WTC11 (cell line): Measurements from ENCODE around the gene AKT1. TPM values are rescaled to one million over a fixed set of nuclear protein-coding genes. Genes with fewer than 3 reads are reported as not detected.

Experiments
- ATAC-seq: fragments of 200-7000 bp; cut with Tn5 transposase; 2 replicates; pipeline ENCODE4 v1.10.0; 2021; ENCODE audit warnings: mild to moderate bottlenecking, moderate library complexity
- CTCF ChIA-PET: fragments of 300-600 bp; sonication (Branson Sonifier 250); formaldehyde crosslinking; loops from one replicate; lab custom pipeline; 2021; ENCODE audit warnings: antibody characterized with exemption; lab: Charles Lee
- POLR2A ChIA-PET: fragments of 350-600 bp; sonication (Branson Sonifier 250); formaldehyde crosslinking; loops from one replicate; lab custom pipeline; 2021; ENCODE audit warnings: antibody characterized with exemption; lab: Charles Lee
- DNase-seq: peaks from one replicate; pipeline ENCODE4 v3.0.0; 2021; ENCODE audit warnings: low spot score
- H3K27ac Mint-ChIP-seq: 2 replicates; pipeline ENCODE4 v1.8.0; 2021; ENCODE audit warnings: mixed read lengths
- H3K27me3 Mint-ChIP-seq: 2 replicates; pipeline ENCODE4 v1.8.0; 2021; ENCODE audit warnings: low read depth, mild to moderate bottlenecking, moderate library complexity, mixed read lengths
- H3K36me3 Mint-ChIP-seq: 2 replicates; pipeline ENCODE4 v1.8.0; 2021; ENCODE audit warnings: mixed read lengths
- H3K4me1 Mint-ChIP-seq: 2 replicates; pipeline ENCODE4 v1.8.0; 2022; ENCODE audit warnings: mixed read lengths
- H3K4me3 Mint-ChIP-seq: 2 replicates; pipeline ENCODE4 v1.8.0; 2021; ENCODE audit warnings: mild to moderate bottlenecking, moderate library complexity, mixed read lengths
- H3K9me3 Mint-ChIP-seq: 2 replicates; pipeline ENCODE4 v1.8.0; 2021; ENCODE audit warnings: mixed read lengths
- ARID4B ChIP-seq: sonication (generic); formaldehyde crosslinking; IDR thresholded peaks from 2 replicates; pipeline ENCODE4 v1.8.0; 2023; ENCODE audit warnings: missing genetic modification reagents, mild to moderate bottlenecking, borderline replicate concordance
- ATF2 ChIP-seq: sonication (generic); formaldehyde crosslinking; IDR thresholded peaks from 2 replicates; pipeline ENCODE4 v1.8.1; 2022; ENCODE audit warnings: low read depth, missing genetic modification reagents, borderline replicate concordance
- CTCF ChIP-seq: fragments of 200-600 bp; IDR thresholded peaks from 2 replicates; pipeline ENCODE4 v1.8.0; 2022; ENCODE audit warnings: antibody characterized with exemption
- EMX1 ChIP-seq: fragments of 250-450 bp; sonication (Bioruptor Pico); IDR thresholded peaks from 2 replicates; pipeline ENCODE4 v1.8.0; 2021; ENCODE audit warnings: mild to moderate bottlenecking
- ERG ChIP-seq: fragments of 250-450 bp; sonication (Bioruptor Pico); IDR thresholded peaks from 2 replicates; pipeline ENCODE4 v1.8.0; 2021; ENCODE audit warnings: mild to moderate bottlenecking
- ESRRA ChIP-seq: sonication (generic); formaldehyde crosslinking; IDR thresholded peaks from 2 replicates; pipeline ENCODE4 v1.8.1; 2022; ENCODE audit warnings: mild to moderate bottlenecking, missing genetic modification reagents, borderline replicate concordance
- FOXP1 ChIP-seq: sonication (generic); formaldehyde crosslinking; IDR thresholded peaks from 2 replicates; pipeline ENCODE4 v1.8.0; 2022; ENCODE audit warnings: missing genetic modification reagents, mild to moderate bottlenecking, moderate library complexity, borderline replicate concordance
- FOXP4 ChIP-seq: sonication (generic); formaldehyde crosslinking; IDR thresholded peaks from 2 replicates; pipeline ENCODE4 v1.8.0; 2022; ENCODE audit warnings: mild to moderate bottlenecking, missing genetic modification reagents
- GABPB1 ChIP-seq: sonication (generic); formaldehyde crosslinking; IDR thresholded peaks from 2 replicates; pipeline ENCODE4 v1.8.1; 2023; ENCODE audit warnings: mild to moderate bottlenecking, missing genetic modification reagents
- GRHL2 ChIP-seq: fragments of 250-450 bp; sonication (Bioruptor Pico); IDR thresholded peaks from 2 replicates; pipeline ENCODE4 v1.8.0; 2022; ENCODE audit warnings: mild to moderate bottlenecking, moderate library complexity; ENCODE audit not compliant: insufficient replicate concordance, severe bottlenecking
- GTF2I ChIP-seq: fragments of 250-450 bp; sonication (Bioruptor Pico); conservative IDR thresholded peaks from 2 replicates; pipeline ENCODE4 v1.4.0; 2021; ENCODE audit warnings: mild to moderate bottlenecking
- HMGA2 ChIP-seq: fragments of 250-450 bp; sonication (Bioruptor Pico); IDR thresholded peaks from 2 replicates; pipeline ENCODE4 v1.4.0; 2021; ENCODE audit warnings: mild to moderate bottlenecking, moderate library complexity
- NFATC4 ChIP-seq: fragments of 250-450 bp; sonication (Bioruptor Pico); IDR thresholded peaks from 2 replicates; pipeline ENCODE4 v1.9.0; 2021; ENCODE audit warnings: mild to moderate bottlenecking
- NR2C2 ChIP-seq: sonication (generic); formaldehyde crosslinking; IDR thresholded peaks from 2 replicates; pipeline ENCODE4 v1.8.0; 2022; ENCODE audit warnings: mild to moderate bottlenecking, missing genetic modification reagents
- NR3C1 ChIP-seq: sonication (generic); formaldehyde crosslinking; conservative IDR thresholded peaks from 2 replicates; pipeline ENCODE4 v1.8.1; 2023; ENCODE audit warnings: low read depth, mild to moderate bottlenecking, missing genetic modification reagents
- RORB ChIP-seq: fragments of 250-450 bp; sonication (Bioruptor Pico); IDR thresholded peaks from 2 replicates; pipeline ENCODE4 v1.9.0; 2021; ENCODE audit warnings: mild to moderate bottlenecking
- STAT6 ChIP-seq: sonication (generic); formaldehyde crosslinking; conservative IDR thresholded peaks from 2 replicates; pipeline ENCODE4 v1.8.1; 2023; ENCODE audit warnings: mild to moderate bottlenecking, low read depth, missing genetic modification reagents, moderate library complexity
- USF2 ChIP-seq: sonication (generic); formaldehyde crosslinking; IDR thresholded peaks from 2 replicates; pipeline ENCODE4 v1.8.1; 2023; ENCODE audit warnings: mild to moderate bottlenecking, missing genetic modification reagents, moderate library complexity
- ZNF263 ChIP-seq: sonication (generic); formaldehyde crosslinking; IDR thresholded peaks from 2 replicates; pipeline ENCODE4 v1.8.1; 2022; ENCODE audit warnings: low read depth, mild to moderate bottlenecking, moderate library complexity, missing genetic modification reagents
- ZNF396 ChIP-seq: fragments of 250-450 bp; sonication (Bioruptor Pico); IDR thresholded peaks from 2 replicates; pipeline ENCODE4 v1.8.0; 2021; ENCODE audit warnings: mild to moderate bottlenecking, moderate library complexity, borderline replicate concordance
- total RNA-seq: library from RNA; stranded (reverse); gene quantifications from 3 replicates; pipeline ENCODE4 v1.2.3, GENCODE V29; 2021

Gene AKT1
- total RNA-seq, 1 experiment from 2014 or later: 121 TPM

GRCh38 chr14:104757681-104758392 is 37.7 kb downstream of the AKT1 start:
- POLR2A ChIA-PET: no interaction called here
- Mint-ChIP-seq H3K9me3 (no peaks in the 10 kb centered on the region), H3K27me3 (no peaks in the 10 kb centered on the region; the same call in 1 of the 2 replicates)
- no peak for TF ChIP-seq ARID4B (CRISPR knock-in tag)
- TF ChIP-seq GABPB1: no peak
- TF ChIP-seq ATF2 (CRISPR knock-in tag): no peak
- no peak for TF ChIP-seq GTF2I (CRISPR knock-in tag)
- TF ChIP-seq GRHL2 (CRISPR knock-in tag): no peak
- no peak for TF ChIP-seq CTCF
- no peak for TF ChIP-seq FOXP1 (CRISPR knock-in tag)
- no peak for TF ChIP-seq HMGA2 (CRISPR knock-in tag)
- TF ChIP-seq ZNF396 (CRISPR knock-in tag): no peak
- TF ChIP-seq, all 79 proteins: peak for 0
- Mint-ChIP-seq H3K4me3 (no peak overlapping the region), H3K36me3 (peaks cover 29% of the 10 kb centered on the region), H3K4me1 (peaks cover 18% of the 10 kb centered on the region), H3K27ac (no peak overlapping the region)
- ATAC-seq (no peak), DNase-seq (no peak)
- CTCF ChIA-PET: interaction anchor here (0.8 to 1.4 kb wide), 3 partner anchors 26 to 69 kb away, joined by 3 to 6 read pairs (median 4); no protein-coding TSS in a partner anchor

- no peak for DNase-seq
- ChIA-PET CTCF (interaction anchor here (0.9 to 1.4 kb wide), 2 partner anchors 32 to 69 kb away, joined by 4 to 6 read pairs; no protein-coding TSS in a partner anchor), POLR2A (no interaction called here)
- H3K4me1 Mint-ChIP-seq: peaks cover 18% of the 10 kb centered on the region
- H3K9me3 Mint-ChIP-seq: no peaks in the 10 kb centered on the region
- H3K4me3 Mint-ChIP-seq: no peak overlapping the region
- no peak overlapping the region for H3K27ac Mint-ChIP-seq
- peaks cover 27% of the 10 kb centered on the region for H3K36me3 Mint-ChIP-seq
- ATAC-seq: no peak
- no peaks in the 10 kb centered on the region; the same call in 1 of the 2 replicates for H3K27me3 Mint-ChIP-seq
- TF ChIP-seq EMX1 (CRISPR knock-in tag): no peak
- TF ChIP-seq NR2C2: no peak
- no peak for TF ChIP-seq GTF2I (CRISPR knock-in tag)
- no peak for TF ChIP-seq RORB
- TF ChIP-seq NFATC4: no peak
- no peak for TF ChIP-seq ESRRA (CRISPR knock-in tag)
- TF ChIP-seq FOXP4 (CRISPR knock-in tag): no peak
- TF ChIP-seq USF2 (CRISPR knock-in tag): no peak
- no peak for TF ChIP-seq ERG (CRISPR knock-in tag)
- no peak for TF ChIP-seq ZNF263 (CRISPR knock-in tag)
- TF ChIP-seq STAT6 (CRISPR knock-in tag): no peak
- TF ChIP-seq NR3C1: no peak
Measured at GRCh38 chr14:104757238-104757585, 38.3 kb downstream of the AKT1 start.
